ENCODE results near the gene ARFGAP1. TPM values are rescaled to one million over a fixed set of nuclear protein-coding genes. Genes with fewer than 3 reads are reported as not detected.

The ARFGAP1 gene
- total RNA-seq, 1 donor from 2014 or later, result 94.9 TPM

GRCh38 chr20:63277466-63278272 is 5.1 kb downstream of the ARFGAP1 start:
- DNase-seq (ENCODE audit: low spot score), result no peak

- no peak for DNase-seq (ENCODE audit: low spot score)
Measured at GRCh38 chr20:63278661-63279060, 6.0 kb downstream of the ARFGAP1 start.

DNA sequence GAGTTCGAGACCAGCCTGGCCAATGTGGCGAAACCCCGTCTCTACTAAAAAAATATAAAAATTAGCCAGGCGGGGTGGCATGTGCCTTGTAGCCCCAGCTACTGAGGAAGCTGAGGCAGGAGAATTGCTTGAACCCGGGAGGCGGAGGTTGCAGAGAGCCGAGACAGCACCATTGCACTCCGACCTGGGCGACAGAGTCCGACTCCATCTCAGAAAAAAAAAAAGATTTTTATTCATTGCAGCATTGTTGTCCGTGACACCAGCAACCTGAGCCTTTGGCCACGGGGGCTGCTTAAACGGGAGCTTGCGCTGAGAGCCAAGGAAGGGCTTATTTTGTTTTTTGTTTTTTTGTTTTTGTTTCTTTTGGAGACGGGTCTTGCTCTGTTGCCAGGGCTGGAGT is 7.3 kb downstream of the ARFGAP1 start:
- DNase-seq (ENCODE audit: low spot score), result no peak

- no peak for DNase-seq (ENCODE audit: low spot score)
Measured at GRCh38 chr20:63280371-63280770, 7.8 kb downstream of the ARFGAP1 start.

- DNase-seq (ENCODE audit: low spot score), result no peak
Measured at GRCh38 chr20:63280929-63281545, 8.4 kb downstream of the ARFGAP1 start.

- DNase-seq (ENCODE audit: low spot score), result no peak
Measured at GRCh38 chr20:63281742-63282665, 9.4 kb downstream of the ARFGAP1 start.

- DNase-seq (ENCODE audit: low spot score), result no peak
Measured at GRCh38 chr20:63282946-63283345, 10.3 kb downstream of the ARFGAP1 start.

DNA sequence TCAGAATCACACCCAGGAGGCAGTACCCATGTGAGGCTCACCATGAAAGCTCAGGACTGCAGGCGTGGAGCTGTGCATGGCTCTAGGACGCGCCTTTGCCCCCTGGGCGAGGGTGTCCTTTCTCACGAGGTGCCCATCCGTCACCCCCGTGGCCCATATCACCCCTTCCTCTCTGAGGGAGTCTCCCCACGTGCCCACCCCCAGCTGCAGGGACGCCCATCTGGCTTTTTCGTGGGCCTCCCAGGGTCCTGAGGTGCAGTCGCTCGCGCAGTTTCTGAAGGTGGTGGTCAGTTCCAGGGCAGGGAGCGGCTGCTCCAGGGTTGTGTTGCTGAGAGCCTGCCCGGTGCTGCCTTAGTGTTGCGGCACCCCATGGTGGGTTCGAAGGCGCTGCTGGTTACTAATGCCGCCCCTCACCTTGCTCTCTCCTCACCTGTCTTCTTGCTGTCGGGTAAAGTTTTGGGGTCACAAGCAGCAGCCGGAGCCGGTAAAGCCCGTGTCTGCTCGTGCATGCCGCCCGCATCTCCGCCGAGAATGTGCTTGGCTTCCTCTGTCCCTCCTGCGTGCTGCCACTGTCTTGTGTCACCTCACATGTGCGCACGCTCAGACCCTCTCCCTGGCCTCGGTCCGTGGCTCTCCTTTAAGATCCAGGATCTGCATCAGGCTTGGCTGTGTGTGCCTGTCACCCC is 10.9 kb downstream of the ARFGAP1 start:
- DNase-seq (ENCODE audit: low spot score), result no peak

DNA sequence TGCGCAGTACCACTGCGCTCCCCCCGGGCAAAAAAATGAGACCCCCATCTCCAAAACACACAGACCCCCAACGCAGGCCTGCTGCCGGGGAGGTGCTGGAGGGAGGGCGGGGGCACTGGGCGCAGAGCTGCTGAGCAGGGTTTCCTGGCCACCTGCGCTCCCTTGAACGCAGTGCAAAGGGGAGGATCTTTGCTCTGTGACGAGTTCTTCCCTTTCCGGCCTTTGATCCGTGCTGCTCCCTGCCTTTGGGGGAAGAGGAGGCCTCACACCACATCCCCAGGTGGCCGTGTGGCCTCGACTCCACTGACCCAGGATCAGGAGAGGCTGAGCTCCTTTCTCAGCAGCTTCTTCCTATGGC is 11.4 kb downstream of the ARFGAP1 start:
- no peak for DNase-seq (ENCODE audit: low spot score)

GRCh38 chr20:63284544-63284949 is 11.9 kb downstream of the ARFGAP1 start:
- no peak for DNase-seq (ENCODE audit: low spot score)

DNA sequence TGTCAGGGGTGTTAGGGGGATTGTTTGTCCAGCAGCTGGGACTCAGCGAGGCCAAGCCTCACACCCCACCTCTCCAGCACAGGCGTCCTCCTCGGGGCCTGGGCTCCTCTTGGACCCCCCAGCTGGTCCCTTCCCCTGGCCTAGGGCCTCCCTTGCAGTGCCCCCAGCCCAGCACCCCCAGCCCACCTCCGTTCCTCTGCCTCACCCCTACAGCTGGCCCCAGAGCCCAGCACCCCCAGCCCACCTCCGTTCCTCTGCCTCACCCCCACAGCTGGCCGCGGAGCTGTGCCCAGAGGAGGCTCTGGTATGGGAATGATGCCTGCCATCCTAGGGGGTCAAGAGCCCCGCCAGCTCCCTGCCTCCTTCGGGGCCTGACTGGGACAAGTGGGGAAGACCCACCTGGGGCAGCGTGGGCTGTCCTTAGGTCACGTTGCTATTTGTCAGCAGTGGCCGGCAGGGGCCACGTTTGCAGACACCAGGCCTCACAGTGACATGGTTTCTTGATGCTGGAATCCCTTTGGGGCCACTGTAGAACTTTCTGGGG is 12.4 kb downstream of the ARFGAP1 start:
- DNase-seq (ENCODE audit: low spot score), result no peak

DNA sequence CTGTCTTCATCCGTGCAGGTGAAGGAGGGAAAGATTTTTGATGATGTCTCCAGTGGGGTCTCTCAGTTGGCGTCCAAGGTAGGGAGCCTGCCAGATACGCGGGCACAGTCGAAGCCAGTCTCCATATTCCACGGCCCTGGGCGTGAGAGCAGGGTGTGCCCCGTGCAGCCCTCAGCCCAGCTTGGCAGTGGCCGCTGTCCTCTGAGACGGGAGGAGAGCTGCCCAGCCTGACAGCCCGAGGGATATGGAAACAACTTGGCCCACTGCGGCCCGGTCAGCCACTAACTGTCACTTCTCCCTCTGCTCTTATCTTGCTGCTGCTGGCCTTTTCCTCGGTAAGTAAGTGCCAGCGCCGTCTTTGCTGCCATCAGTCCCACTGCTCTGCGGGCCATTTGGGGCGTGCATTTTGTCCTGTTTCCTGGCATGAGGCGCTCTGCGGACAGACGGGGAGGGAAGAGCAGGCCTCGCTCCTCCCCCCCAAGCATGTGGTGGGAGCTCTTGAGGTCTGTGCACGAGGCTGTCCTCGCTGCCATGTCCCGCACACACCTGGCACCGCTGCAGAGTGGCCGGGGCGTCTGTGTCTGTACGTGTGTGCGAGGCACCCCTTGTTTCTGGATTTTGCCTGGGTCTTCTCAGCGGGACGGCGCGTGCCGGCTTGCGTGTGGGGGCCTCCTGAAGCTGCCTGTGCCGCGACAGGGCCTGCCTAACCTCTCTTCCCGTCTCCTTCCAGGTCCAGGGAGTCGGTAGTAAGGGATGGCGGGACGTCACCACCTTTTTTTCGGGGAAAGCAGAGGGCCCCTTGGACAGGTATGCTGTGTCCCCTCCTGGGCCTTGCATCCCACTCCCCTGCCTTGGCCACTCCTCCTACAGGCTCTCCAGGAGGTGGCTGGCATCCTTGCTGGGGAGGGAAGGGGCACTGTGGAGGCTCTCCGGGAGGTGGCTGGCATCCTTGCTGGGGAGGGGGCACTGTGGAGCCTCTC is 13.3 kb downstream of the ARFGAP1 start:
- DNase-seq (ENCODE audit: low spot score), result no peak

- no peak for DNase-seq (ENCODE audit: low spot score)
Measured at GRCh38 chr20:63286781-63287696, 14.4 kb downstream of the ARFGAP1 start.

DNA sequence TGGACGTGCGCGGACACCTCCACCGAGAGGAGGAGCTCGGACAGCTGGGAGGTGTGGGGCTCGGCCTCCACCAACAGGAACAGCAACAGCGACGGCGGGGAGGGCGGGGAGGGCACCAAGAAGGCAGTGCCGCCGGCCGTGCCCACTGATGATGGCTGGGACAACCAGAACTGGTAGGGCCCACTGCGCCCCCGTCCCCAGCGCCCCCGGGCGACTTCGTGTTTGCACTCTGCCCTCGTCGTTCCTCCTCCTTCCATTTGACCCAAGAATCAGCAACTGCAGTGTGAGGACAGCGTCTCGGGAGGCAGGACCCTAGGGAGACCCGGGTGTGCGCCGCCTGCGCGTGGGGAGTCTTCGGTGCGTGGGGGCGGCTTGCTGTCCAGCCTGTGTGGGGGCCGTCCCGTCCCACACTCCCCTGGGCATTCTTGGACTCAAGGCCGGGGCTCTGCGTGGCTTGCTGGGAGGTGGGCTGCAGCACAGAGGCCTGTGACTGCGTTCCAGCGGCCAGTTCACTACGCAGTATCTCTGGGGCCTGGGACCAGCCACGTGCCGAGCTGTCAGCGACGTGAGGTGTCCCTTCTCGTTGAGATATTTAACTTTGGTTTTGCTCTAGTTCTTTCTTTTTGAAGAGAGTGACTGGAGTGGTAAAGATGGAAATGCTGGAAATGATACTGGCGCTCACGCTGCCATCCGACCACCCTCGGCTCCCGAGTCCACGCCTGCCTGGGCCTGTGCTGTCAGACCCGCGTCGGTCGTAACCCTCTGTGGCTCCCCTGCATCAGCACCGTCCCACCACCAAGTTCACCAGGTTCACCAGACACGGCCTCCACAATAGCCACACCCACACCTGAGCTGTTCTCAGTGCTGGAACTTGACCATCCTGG is 15.3 kb downstream of the ARFGAP1 start:
- DNase-seq (ENCODE audit: low spot score), result no peak

DNA sequence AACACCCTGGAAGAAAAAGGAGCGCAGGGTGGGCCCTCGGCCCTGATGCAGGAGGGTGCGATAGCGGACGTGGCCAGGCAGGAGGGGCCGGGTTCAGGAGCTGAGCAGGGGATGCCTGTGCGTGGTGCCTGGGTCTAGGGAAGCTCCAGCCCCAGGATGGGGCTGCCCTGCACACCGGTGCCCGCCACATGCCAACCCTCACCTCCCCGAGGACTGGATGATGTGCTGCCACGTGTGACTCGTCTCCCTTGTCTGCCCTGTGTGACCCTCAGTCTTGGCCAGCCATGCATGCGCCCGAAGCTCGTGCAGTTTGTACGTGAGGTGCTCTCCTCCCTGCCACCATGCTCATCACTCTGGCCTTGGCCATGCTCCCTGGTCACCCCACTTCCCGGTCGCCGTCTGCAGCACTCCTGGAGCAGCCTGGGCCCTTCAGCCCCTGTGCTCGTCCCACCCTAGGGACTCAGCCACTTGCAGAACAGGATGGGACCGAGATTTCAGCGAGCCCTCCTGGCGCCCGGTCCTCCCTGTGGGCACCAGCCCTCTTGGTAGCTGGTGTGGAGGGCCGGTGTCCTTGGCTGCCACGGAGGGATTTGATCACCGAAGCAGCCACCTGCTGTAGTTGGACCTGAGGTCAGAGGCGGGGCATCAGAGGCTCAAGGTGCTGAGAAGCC is 16.1 kb downstream of the ARFGAP1 start:
- DNase-seq (ENCODE audit: low spot score), result no peak

GRCh38 chr20:63289311-63290135 is 16.9 kb downstream of the ARFGAP1 start:
- DNase-seq (ENCODE audit: low spot score), result no peak

Data from umbilical cord (tissue), 2 donors.